Transverse colon (tissue), 4 donors: ENCODE data around the gene LBHD2. TPM values are rescaled to one million over a fixed set of nuclear protein-coding genes. Genes with fewer than 3 reads are reported as not detected.

Source experiments
- DNase-seq: peaks from one replicate; pipeline ENCODE4 v3.0.0-alpha.2; 2019
- H3K27ac ChIP-seq, 4 donors: fragments of 200-600 bp; sonication (generic); 2 replicates each; pipeline ENCODE4 v1.5.1; 2016 to 2018; ENCODE audit warnings: inconsistent platforms in 4 of 4
- H3K27me3 ChIP-seq: fragments of 200-600 bp; sonication (generic); 2 replicates; pipeline ENCODE4 v1.5.1; 2017; ENCODE audit warnings: inconsistent platforms
- H3K36me3 ChIP-seq, 4 donors: fragments of 200-600 bp; sonication (generic); 2 replicates each; pipeline ENCODE4 v1.5.1; 2017 to 2019; ENCODE audit warnings: inconsistent platforms in 4 of 4
- H3K4me1 ChIP-seq, 4 donors: fragments of 200-600 bp; sonication (generic); 2 replicates each; pipeline ENCODE4 v1.5.1; 2017 to 2020; ENCODE audit warnings: inconsistent platforms in 4 of 4
- H3K4me3 ChIP-seq, 4 donors: fragments of 200-600 bp; sonication (generic); 1 replicate in 1 of 4; 2 replicates in 3 of 4; pipeline versions ENCODE4 v1.5.1 to v1.6.1; 2017 to 2019; ENCODE audit warnings: inconsistent platforms in 4 of 4
- H3K9me3 ChIP-seq, 2 donors: fragments of 200-600 bp; sonication (generic); 2 replicates each; pipeline ENCODE4 v1.5.1; 2017 to 2019; ENCODE audit warnings: inconsistent platforms in 2 of 2
- EP300 ChIP-seq: sonication (generic); formaldehyde crosslinking; IDR thresholded peaks from one replicate; pipeline ENCODE4 v1.6.1; 2017; ENCODE audit warnings: antibody characterized with exemption, low read depth
- POLR2A ChIP-seq: fragments of 450-650 bp; IDR thresholded peaks from one replicate; pipeline ENCODE4 v1.6.1; 2016; ENCODE audit warnings: antibody characterized with exemption, mild to moderate bottlenecking, moderate library complexity
- POLR2AphosphoS5 ChIP-seq, 3 donors: sonication (generic); formaldehyde crosslinking; IDR thresholded peaks; one replicate each; pipeline ENCODE4 v1.6.1; 2016; ENCODE audit warnings: antibody characterized with exemption in 3 of 3
- WGBS, 2 donors: methylation state at CpG; one replicate each; pipeline ENCODE4 v1.1.5; 2018; ENCODE audit warnings: low coverage in 1 of 2; 5-methylcytosine and 5-hydroxymethylcytosine counted together
- in situ Hi-C, 4 donors: fragments of 200-750 bp; cut with MboI; loops; one replicate each; pipeline versions ENCODE4 v1.15.0 to v1.15.1; 2017; ENCODE audit warnings: low sequenced_read_pairs in 3 of 4, low pct_ligation_motif_present in 1 of 4, low pct_unique_long_range_greater_than_20kb in 1 of 4
- intact Hi-C: fragments of 100-400 bp; cut with DNase I; formaldehyde crosslinking; loops from one replicate; pipeline ENCODE4 v1.15.1; 2023; ENCODE audit warnings: low total_unique reads
- total RNA-seq, 4 donors: library from RNA; depleted of rRNA; stranded (reverse); fragments of >200 nt; gene quantifications; one replicate each; pipeline ENCODE4 v1.1.0, GENCODE V29; 2016
- TF ChIP-seq, protein P1 (sequence below), 5 experiments: fragments of 200-600 bp in 3 of 5; fragments of 450-650 bp in 2 of 5; sonication (generic) in 3 of 5; IDR thresholded peaks; 1 replicate in 2 of 5; 2 replicates in 3 of 5; pipeline ENCODE4 v1.5.1; 2016 to 2017; ENCODE audit warnings: antibody characterized with exemption in 5 of 5, inconsistent platforms in 3 of 5, mild to moderate bottlenecking in 2 of 5, moderate library complexity in 1 of 5

LBHD2 gene
- total RNA-seq, 4 donors from 2014 or later, result not detected

DNA sequence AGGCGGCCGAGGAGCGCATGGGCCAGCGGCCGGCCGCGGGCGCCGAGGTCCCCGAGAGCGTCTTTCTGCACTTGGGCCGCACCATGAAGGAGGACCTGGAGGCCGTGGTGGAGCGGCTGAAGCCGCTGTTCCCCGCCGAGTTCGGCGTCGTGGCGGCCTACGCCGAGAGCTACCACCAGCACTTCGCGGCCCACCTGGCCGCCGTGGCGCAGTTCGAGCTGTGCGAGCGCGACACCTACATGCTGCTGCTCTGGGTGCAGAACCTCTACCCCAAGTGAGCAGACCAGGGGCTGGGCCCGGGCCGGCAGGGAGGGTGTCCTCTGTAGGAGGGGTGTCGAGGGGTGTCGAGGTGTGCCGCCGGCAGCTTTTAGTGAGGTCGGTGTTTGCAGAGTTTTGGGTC, 43.3 kb downstream of the LBHD2 start:
- H3K4me1 ChIP-seq, result peaks cover 17 to 78% (median 35%) of the 10 kb centered on the region in 4 donors
- in situ Hi-C loops, result no loop called here
- H3K27ac ChIP-seq, result no peak overlapping the region
- H3K4me3 ChIP-seq, result no peak overlapping the region
- no peaks in the 10 kb centered on the region for H3K9me3 ChIP-seq
- no peak for DNase-seq
- H3K36me3 ChIP-seq, result no peaks in the 10 kb centered on the region
- 86% methylated on average over 10 of the region's 39 CpGs; no CpG with 5 or more reads in 1 of the 2 donors for WGBS, 2 donors
- peaks cover 44% of the 10 kb centered on the region for H3K27me3 ChIP-seq
- TF ChIP-seq EP300, result no peak
- TF ChIP-seq, protein P1, sequence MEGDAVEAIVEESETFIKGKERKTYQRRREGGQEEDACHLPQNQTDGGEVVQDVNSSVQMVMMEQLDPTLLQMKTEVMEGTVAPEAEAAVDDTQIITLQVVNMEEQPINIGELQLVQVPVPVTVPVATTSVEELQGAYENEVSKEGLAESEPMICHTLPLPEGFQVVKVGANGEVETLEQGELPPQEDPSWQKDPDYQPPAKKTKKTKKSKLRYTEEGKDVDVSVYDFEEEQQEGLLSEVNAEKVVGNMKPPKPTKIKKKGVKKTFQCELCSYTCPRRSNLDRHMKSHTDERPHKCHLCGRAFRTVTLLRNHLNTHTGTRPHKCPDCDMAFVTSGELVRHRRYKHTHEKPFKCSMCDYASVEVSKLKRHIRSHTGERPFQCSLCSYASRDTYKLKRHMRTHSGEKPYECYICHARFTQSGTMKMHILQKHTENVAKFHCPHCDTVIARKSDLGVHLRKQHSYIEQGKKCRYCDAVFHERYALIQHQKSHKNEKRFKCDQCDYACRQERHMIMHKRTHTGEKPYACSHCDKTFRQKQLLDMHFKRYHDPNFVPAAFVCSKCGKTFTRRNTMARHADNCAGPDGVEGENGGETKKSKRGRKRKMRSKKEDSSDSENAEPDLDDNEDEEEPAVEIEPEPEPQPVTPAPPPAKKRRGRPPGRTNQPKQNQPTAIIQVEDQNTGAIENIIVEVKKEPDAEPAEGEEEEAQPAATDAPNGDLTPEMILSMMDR (IDR thresholded peaks at IDR 0.05), result no peak
- TF ChIP-seq POLR2A, result no peak
- no peak for TF ChIP-seq POLR2AphosphoS5 (IDR thresholded peaks at IDR 0.05)
- intact Hi-C loops, result no loop called here

DNA sequence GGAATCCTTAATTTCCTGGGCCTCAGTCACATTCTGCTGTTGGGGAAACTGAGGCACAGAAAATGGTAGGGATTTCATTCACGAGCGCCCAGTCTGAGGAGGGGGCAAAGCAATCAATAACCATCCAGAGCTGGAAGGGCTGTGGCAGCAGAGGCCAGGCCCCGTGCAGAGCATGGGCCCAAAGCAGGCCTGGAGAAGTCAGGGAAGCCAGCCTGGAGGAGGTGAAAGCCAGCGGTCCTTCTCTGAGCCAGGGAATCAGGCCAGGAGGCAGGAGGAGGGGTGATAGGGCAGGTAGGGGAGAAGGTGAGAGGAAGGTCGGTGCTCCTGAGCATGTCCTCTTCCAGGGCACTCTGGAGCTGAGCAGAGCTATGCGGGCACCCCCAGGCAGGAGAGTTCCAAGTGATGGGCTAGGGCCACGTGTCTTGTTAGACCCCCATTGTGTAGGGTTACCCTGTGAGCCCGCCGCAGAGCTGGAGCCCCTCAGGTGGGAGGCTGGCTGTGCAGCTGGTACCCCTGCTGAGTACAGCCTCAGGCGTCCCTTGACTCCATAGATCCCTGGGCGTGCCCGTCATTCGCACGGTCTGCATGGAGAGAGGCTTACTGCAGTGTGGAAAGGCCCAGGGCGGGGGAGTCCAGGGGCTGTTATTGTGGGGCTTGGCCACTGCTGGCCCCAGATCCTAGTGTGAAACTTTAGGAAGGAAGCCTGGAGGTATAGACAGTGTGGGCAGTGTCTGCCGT, 44.0 kb downstream of the LBHD2 start:
- TF ChIP-seq POLR2A (no peak), EP300 (no peak), POLR2AphosphoS5 (IDR thresholded peaks at IDR 0.05) (no peak)
- TF ChIP-seq, protein P1 (IDR thresholded peaks at IDR 0.05), result no peak
- H3K9me3 ChIP-seq, result no peaks in the 10 kb centered on the region
- intact Hi-C loops (no loop called here), in situ Hi-C loops (no loop called here)
- peaks cover 38% of the 10 kb centered on the region for H3K27me3 ChIP-seq
- peaks cover 13 to 73% (median 29%) of the 10 kb centered on the region in 4 donors for H3K4me1 ChIP-seq
- no peak overlapping the region for H3K27ac ChIP-seq
- no peak for DNase-seq
- no peak overlapping the region for H3K4me3 ChIP-seq
- H3K36me3 ChIP-seq, result no peaks in the 10 kb centered on the region
- 84% methylated on average over 16 of the region's 16 CpGs; no CpG with 5 or more reads in 1 of the 2 donors for WGBS, 2 donors

DNA sequence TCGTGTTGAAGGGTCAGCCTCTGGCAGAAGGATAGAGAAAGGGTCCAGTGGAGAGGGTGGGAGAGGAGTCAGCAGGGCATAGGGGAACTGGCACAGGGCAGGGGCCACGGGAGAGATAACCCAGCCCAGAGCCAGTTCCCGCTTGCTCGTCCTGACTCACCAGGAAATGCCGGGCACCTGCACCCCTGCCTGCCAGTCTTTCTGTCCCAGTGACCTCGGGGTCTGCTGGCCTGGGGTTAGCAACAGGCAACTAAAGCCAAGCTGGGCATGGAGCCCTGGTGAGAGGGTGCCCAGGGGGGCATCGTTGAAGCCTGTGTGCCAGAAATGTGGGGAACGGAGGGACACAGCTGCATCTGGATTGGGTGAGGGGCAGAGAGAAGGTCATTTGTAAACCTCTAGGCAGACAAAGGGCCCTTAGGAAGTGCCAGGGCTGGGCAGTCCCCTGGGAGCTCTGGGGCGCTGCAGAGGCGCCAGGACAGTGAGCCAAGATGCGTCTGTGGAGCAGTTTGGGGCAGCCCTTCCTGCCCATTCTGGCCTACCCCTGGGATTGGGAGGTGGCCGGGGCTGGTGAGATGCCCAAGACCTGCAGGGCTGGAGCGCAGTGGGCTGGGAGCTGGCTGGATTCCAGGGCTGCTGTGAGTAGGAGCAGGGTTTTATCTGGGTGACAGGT, 44.8 kb downstream of the LBHD2 start:
- in situ Hi-C loops, result no loop called here
- H3K36me3 ChIP-seq, result no peaks in the 10 kb centered on the region
- H3K4me3 ChIP-seq, result no peak overlapping the region
- TF ChIP-seq POLR2A (no peak), POLR2AphosphoS5 (IDR thresholded peaks at IDR 0.05) (no peak), EP300 (no peak)
- TF ChIP-seq, protein P1 (IDR thresholded peaks at IDR 0.05), result no peak
- no peaks in the 10 kb centered on the region for H3K9me3 ChIP-seq
- peaks cover 30% of the 10 kb centered on the region for H3K27me3 ChIP-seq
- no peak overlapping the region for H3K27ac ChIP-seq
- DNase-seq, result no peak
- 61 to 65% methylated on average over 4 to 13 of the region's 13 CpGs for WGBS, 2 donors
- intact Hi-C loops, result no loop called here
- H3K4me1 ChIP-seq, result peaks cover 11 to 66% (median 23%) of the 10 kb centered on the region in 4 donors

DNA sequence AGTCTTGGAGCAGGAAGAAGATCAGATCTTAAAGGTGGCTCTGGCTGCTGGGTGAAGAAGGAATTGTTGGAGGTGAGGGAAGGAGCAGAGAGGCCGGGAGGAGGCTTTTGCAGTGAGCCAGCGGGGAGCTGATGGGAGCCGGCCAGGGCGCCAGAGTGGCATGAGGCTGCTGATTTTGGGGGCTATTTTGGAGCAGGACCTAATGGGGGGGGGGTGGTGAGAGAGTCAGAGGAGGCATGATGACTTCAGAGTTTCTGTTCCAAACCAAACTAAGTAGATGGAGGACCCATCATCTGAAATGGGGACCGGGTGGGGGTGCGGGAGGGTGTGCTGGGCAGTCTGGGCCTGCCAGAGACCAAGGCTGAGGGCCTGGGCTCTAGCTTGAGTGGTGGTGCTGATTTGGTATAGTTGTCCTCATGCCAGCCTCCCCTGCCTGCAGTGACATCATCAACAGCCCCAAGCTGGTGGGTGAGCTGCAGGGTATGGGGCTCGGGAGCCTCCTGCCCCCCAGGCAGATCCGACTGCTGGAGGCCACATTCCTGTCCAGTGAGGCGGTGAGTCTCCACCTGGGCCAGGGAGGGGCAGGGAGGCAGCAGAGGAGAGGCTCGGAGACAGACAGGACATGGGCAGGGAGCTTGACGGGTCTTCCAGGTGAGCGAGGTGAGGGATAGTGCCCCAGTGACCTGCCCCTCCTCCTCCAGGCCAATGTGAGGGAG, 45.4 kb downstream of the LBHD2 start:
- in situ Hi-C loops (no loop called here), intact Hi-C loops (no loop called here)
- Histone ChIP-seq H3K4me3 (no peak overlapping the region), H3K36me3 (no peaks in the 10 kb centered on the region), H3K9me3 (no peaks in the 10 kb centered on the region), H3K4me1 (peaks cover 9 to 59% (median 20%) of the 10 kb centered on the region in 4 donors), H3K27ac (no peak overlapping the region), H3K27me3 (peaks cover 23% of the 10 kb centered on the region)
- 89% methylated on average over 12 of the region's 12 CpGs; no CpG with 5 or more reads in 1 of the 2 donors for WGBS, 2 donors
- DNase-seq, result no peak
- TF ChIP-seq POLR2AphosphoS5 (IDR thresholded peaks at IDR 0.05) (no peak), POLR2A (no peak), EP300 (no peak)
- TF ChIP-seq, protein P1 (IDR thresholded peaks at IDR 0.05), result no peak
